HAP-1 (cell line): Measurements from ENCODE around the gene REM2.
"Not testable (repeated sequence)": the region's sequence is repeated elsewhere in the genome, so short reads cannot be mapped to it uniquely, and the experiment has no call there.

ENCODE experiments used
- DNase-seq, 2 experiments: peaks; one replicate each; pipeline ENCODE4 v3.0.0-alpha.2; 2016 to 2020; ENCODE audit warnings: low spot score in 2 of 2
- H3K27me3 ChIP-seq: fragments of 250-450 bp; sonication (Bioruptor Pico); 2 replicates; pipeline ENCODE4 v1.5.1; 2020; ENCODE audit warnings: low read depth, mild to moderate bottlenecking, moderate library complexity
- H3K36me3 ChIP-seq: fragments of 250-450 bp; sonication (Bioruptor Pico); replicated peaks from 2 replicates; pipeline ENCODE4 v1.5.1; 2020; ENCODE audit warnings: mild to moderate bottlenecking
- H3K4me1 ChIP-seq: fragments of 250-450 bp; sonication (Bioruptor Pico); 2 replicates; pipeline ENCODE4 v1.5.1; 2020; ENCODE audit warnings: mild to moderate bottlenecking
- H3K4me3 ChIP-seq: fragments of 250-450 bp; sonication (Bioruptor Pico); 2 replicates; pipeline ENCODE4 v1.5.1; 2020; ENCODE audit warnings: mild to moderate bottlenecking, moderate library complexity
- H3K9me3 ChIP-seq: fragments of 250-450 bp; sonication (Bioruptor Pico); 2 replicates; pipeline ENCODE4 v1.5.1; 2020; ENCODE audit warnings: mild to moderate bottlenecking, moderate library complexity
- in situ Hi-C: fragments of 300-500 bp; cut with MboI; formaldehyde crosslinking; loops from 3 replicates; pipeline ENCODE4 v1.14.3; 2020; ENCODE audit warnings: low sequenced_read_pairs, inconsistent platforms, mixed read lengths

Gene REM2

GRCh38 chr14:22844221-22845102 lies 38.6 kb upstream of the REM2 start:
- no peaks in the 10 kb centered on the region for H3K36me3 ChIP-seq
- no peaks in the 10 kb centered on the region for H3K27me3 ChIP-seq
- H3K4me3 ChIP-seq = no peak overlapping the region
- H3K4me1 ChIP-seq = no peaks in the 10 kb centered on the region
- no peaks in the 10 kb centered on the region for H3K9me3 ChIP-seq
- no peak for DNase-seq
- in situ Hi-C loops = no loop called here

- no peak overlapping the region for H3K4me3 ChIP-seq
- H3K27me3 ChIP-seq = no peaks in the 10 kb centered on the region
- no peaks in the 10 kb centered on the region for H3K9me3 ChIP-seq
- no peak for DNase-seq
- no peaks in the 10 kb centered on the region for H3K36me3 ChIP-seq
- in situ Hi-C loops = no loop called here
- no peaks in the 10 kb centered on the region for H3K4me1 ChIP-seq
These were observed 38.0 kb upstream of the REM2 start for GRCh38 chr14:22845103-22845394.

- Histone ChIP-seq H3K27me3 (no peaks in the 10 kb centered on the region), H3K9me3 (no peaks in the 10 kb centered on the region), H3K36me3 (no peaks in the 10 kb centered on the region), H3K4me3 (no peak overlapping the region), H3K4me1 (no peaks in the 10 kb centered on the region)
- DNase-seq = no peak
- in situ Hi-C loops = no loop called here
These were observed 37.0 kb upstream of the REM2 start for GRCh38 chr14:22845821-22846625.

GRCh38 chr14:22846811-22847307 lies 36.2 kb upstream of the REM2 start:
- H3K4me3 ChIP-seq = no peak overlapping the region
- H3K27me3 ChIP-seq = no peaks in the 10 kb centered on the region
- no peaks in the 10 kb centered on the region for H3K9me3 ChIP-seq
- H3K4me1 ChIP-seq = no peaks in the 10 kb centered on the region
- H3K36me3 ChIP-seq = no peaks in the 10 kb centered on the region
- no peak for DNase-seq
- in situ Hi-C loops = no loop called here

- in situ Hi-C loops = no loop called here
- no peaks in the 10 kb centered on the region for H3K27me3 ChIP-seq
- H3K4me3 ChIP-seq = no peak overlapping the region
- no peak for DNase-seq
- no peaks in the 10 kb centered on the region for H3K36me3 ChIP-seq
- H3K4me1 ChIP-seq = 0 out of 2 replicates have a peak, but pooled peaks cover 1% of the 10 kb centered on the region
- H3K9me3 ChIP-seq = no peaks in the 10 kb centered on the region
These were observed 35.2 kb upstream of the REM2 start for GRCh38 chr14:22847661-22848341.

- Histone ChIP-seq H3K4me3 (no peak overlapping the region), H3K4me1 (0 out of 2 replicates have a peak, but pooled peaks cover 2% of the 10 kb centered on the region), H3K36me3 (no peaks in the 10 kb centered on the region), H3K9me3 (no peaks in the 10 kb centered on the region), H3K27me3 (no peaks in the 10 kb centered on the region)
- in situ Hi-C loops = no loop called here
- DNase-seq = no peak
These were observed 34.5 kb upstream of the REM2 start for GRCh38 chr14:22848351-22849164.

- Histone ChIP-seq H3K27me3 (no peaks in the 10 kb centered on the region), H3K4me1 (0 out of 2 replicates have a peak, but pooled peaks cover 2% of the 10 kb centered on the region), H3K4me3 (no peak overlapping the region), H3K36me3 (no peaks in the 10 kb centered on the region), H3K9me3 (no peaks in the 10 kb centered on the region)
- DNase-seq = no peak
- in situ Hi-C loops = no loop called here
These were observed 33.7 kb upstream of the REM2 start for GRCh38 chr14:22849212-22849819.

GRCh38 chr14:22850944-22851764 lies 31.9 kb upstream of the REM2 start:
- H3K27me3 ChIP-seq = no peaks in the 10 kb centered on the region
- no peak for DNase-seq
- H3K36me3 ChIP-seq = no peaks in the 10 kb centered on the region
- H3K4me3 ChIP-seq = no peak overlapping the region
- 0 out of 2 replicates have a peak, but pooled peaks cover 2% of the 10 kb centered on the region for H3K4me1 ChIP-seq
- H3K9me3 ChIP-seq = no peaks in the 10 kb centered on the region
- in situ Hi-C loops = loop anchor here (25.0 kb wide), 1 partner anchor 464 kb away; no protein-coding TSS in a partner anchor

- H3K27me3 ChIP-seq, DNase-seq, H3K4me1 ChIP-seq, H3K4me3 ChIP-seq, H3K36me3 ChIP-seq, H3K9me3 ChIP-seq: not testable (repeated sequence)
- in situ Hi-C loops = loop anchor here (25.0 kb wide), 1 partner anchor 465 kb away; no protein-coding TSS in a partner anchor
These were observed 30.8 kb upstream of the REM2 start for GRCh38 chr14:22852178-22852577.

- DNase-seq = no peak
- no peak overlapping the region for H3K4me3 ChIP-seq
- H3K4me1 ChIP-seq = 0 out of 2 replicates have a peak, but pooled peaks cover 2% of the 10 kb centered on the region
- H3K27me3 ChIP-seq = no peaks in the 10 kb centered on the region
- H3K9me3 ChIP-seq = no peaks in the 10 kb centered on the region
- H3K36me3 ChIP-seq = no peaks in the 10 kb centered on the region
- in situ Hi-C loops = loop anchor here (25.0 kb wide), 1 partner anchor 465 kb away; no protein-coding TSS in a partner anchor
These were observed 30.5 kb upstream of the REM2 start for GRCh38 chr14:22852599-22852939.

GRCh38 chr14:22852940-22853767 lies 29.9 kb upstream of the REM2 start:
- DNase-seq = peak; percentile 58 to 95
- in situ Hi-C loops = loop anchor here (25.0 kb wide), 1 partner anchor 466 kb away; no protein-coding TSS in a partner anchor

More at GRCh38 chr14:22852940-22853767, 29.9 kb upstream of the REM2 start:
- Histone ChIP-seq H3K27me3 (no peaks in the 10 kb centered on the region), H3K4me1 (0 out of 2 replicates have a peak, but pooled peaks cover 2% of the 10 kb centered on the region), H3K36me3 (no peaks in the 10 kb centered on the region), H3K9me3 (no peaks in the 10 kb centered on the region), H3K4me3 (peak overlapping the region; percentile 30)
